Measurements from ENCODE around the gene MAML2.
"Not testable (repeated sequence)": the region's sequence is repeated elsewhere in the genome, so short reads cannot be mapped to it uniquely, and the experiment has no call there.

MAML2 gene

DNA sequence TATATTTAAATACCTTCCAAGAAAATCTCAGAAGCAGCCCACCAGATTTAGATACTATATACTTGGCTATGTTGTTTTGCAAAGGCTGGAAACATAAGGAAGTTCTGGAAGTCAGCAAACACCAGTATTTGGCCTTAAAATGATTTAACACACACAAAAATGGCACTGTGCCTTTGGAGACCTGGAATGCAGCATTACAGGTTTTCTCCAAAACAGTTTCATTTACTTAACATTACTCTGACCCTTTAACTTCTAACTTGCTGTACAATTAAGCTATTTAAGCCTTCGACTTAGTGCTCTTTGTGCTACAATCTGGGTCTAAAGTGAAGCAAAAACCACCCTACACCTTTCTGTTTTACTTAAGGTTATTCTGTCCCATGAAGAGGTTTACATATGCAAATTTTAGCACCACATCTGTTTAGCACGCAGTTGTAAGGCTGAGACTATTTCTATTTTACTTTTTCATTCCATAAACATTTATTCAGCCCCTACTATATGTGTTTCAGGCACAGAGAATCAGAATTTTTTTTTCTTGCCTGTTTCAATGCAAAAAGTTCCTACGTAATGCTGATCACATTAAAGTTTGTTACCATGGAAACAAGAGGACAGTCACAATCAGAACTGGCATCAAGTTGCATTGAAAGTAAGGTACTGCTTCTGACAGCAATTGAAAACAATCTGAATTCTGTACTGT is 70.3 kb downstream of the MAML2 start:
- DNase-seq (ENCODE audit: low read depth in 2 of 3, low spot score in 1 of 3) = no peak

DNA sequence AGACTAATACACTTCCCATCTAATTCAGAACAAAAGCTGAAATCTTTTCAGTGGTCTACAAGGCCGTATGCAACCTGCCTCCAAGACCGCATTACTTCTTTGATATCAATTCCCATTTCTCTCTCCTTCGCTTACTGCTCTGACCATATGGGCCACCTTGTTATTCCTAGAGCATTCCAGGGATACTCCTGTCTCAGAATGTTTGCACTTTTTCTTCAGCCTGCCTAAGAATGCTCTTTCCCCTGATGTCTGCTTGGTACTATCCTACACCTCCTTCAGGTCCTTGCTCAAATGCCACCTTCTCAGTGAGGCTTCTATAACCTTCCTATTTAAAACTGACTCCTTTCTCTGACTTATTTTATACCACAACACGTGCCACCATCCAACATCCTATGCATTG is 71.2 kb downstream of the MAML2 start:
- DNase-seq (ENCODE audit: low read depth in 2 of 3, low spot score in 1 of 3) = no peak

- not testable (repeated sequence) for DNase-seq (ENCODE audit: low read depth in 2 of 3, low spot score in 1 of 3)
Observed at GRCh38 chr11:96271352-96271751, 71.6 kb downstream of the MAML2 start.

GRCh38 chr11:96268527-96268926 is 74.5 kb downstream of the MAML2 start:
- not testable (repeated sequence) for DNase-seq (ENCODE audit: low read depth in 2 of 3, low spot score in 1 of 3)

DNA sequence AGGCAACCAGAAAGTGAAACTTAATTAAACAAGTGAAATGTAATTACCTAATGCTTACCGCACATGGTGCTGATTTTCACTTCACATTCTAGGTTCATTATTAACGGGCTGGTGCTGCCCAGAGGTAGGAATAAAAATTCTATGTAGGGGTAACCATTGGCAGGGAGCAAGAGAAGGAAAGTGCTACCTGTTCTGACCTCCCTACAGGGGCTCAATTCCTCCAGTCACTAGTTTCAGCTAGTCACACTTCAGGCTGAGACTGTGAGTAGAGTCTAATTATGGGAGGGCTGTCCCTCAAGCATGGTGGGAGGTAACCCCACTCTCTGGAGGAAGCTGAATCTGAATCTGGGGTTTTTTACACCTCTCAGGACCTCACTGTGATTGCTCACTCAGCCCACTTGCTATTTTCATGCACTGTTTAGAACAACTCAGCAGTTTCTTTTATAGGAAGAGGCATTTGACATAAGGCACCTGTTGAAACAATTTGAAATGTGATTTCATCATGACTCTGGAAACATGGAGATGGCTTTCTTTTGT is 75.4 kb downstream of the MAML2 start:
- DNase-seq (ENCODE audit: low read depth in 2 of 3, low spot score in 1 of 3) = peak in 2 of 3 donors; percentile 28 to 32

DNA sequence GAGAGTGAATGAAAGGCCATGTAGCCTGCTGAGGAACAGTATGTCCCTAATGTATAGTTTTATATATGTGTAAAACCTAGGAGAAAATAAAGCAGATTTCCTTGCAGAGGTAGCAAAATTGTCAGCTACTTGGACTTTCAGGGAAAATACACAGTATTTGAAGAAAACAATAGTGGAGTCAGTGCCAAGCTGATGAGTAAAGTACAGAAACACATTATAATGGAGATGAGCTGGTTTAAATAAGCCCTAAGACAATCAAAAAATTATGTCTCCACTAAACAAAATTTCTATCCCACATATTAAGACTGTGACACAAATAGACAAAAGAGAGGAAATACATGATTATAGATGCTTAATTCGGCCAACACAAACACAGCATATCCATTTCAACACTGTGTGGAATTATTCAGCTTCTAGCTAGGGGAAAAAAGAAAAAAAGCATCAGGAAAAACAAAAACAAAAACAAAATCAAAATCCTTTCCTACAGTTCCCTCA is 75.9 kb downstream of the MAML2 start:
- no peak for DNase-seq (ENCODE audit: low read depth in 2 of 3, low spot score in 1 of 3)

- no peak for DNase-seq (ENCODE audit: low read depth in 2 of 3, low spot score in 1 of 3)
Observed at GRCh38 chr11:96265972-96266371, 77.0 kb downstream of the MAML2 start.

- DNase-seq (ENCODE audit: low read depth in 2 of 3, low spot score in 1 of 3) = no peak
Observed at GRCh38 chr11:96265220-96265737, 77.7 kb downstream of the MAML2 start.

DNA sequence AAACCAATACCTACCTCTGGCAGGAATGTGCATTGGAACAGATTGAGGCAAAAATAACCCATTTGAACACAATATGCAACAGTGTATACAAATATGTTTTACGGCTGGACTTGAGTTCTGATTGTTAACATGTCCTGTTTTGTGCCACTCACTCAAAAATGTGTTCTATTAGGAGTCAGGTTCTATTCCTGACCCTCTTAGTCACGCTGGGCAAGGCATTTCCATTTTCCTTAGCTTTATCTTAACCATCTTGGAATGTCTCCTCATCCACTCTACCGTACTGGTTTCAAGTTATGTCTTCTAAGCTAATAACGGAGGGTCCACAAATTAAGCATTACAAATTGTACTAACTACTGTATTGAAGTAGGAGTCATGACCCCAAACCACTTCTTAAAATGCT is 78.6 kb downstream of the MAML2 start:
- DNase-seq (ENCODE audit: low read depth in 2 of 3, low spot score in 1 of 3) = no peak

GRCh38 chr11:96263238-96263763 is 79.7 kb downstream of the MAML2 start:
- no peak for DNase-seq (ENCODE audit: low read depth in 2 of 3, low spot score in 1 of 3)

- no peak for DNase-seq (ENCODE audit: low read depth in 2 of 3, low spot score in 1 of 3)
Observed at GRCh38 chr11:96260532-96260931, 82.5 kb downstream of the MAML2 start.

DNA sequence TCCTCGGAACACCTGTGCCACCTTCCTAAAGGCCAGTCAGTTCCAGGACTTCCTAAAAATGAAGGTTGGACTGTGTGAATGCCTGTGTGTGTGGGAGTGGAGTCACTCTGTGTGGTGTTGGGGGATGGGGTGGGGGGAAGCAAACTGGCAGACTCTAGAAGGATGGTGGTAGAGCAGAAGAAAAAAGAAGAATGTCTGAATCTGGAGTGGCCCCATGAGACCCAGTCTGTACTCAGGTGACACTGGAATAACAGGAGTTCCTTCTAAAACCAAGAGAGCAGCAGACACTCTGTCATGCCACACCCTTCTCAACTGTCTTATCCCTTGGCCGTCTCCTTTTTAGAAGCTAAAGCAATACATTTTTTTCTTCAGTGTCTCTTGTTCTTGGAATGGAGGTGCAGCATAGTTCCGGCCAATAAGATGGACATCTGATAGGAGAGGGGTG is 82.9 kb downstream of the MAML2 start:
- no peak for DNase-seq (ENCODE audit: low read depth in 2 of 3, low spot score in 1 of 3)

GRCh38 chr11:96259134-96259830 is 83.7 kb downstream of the MAML2 start:
- DNase-seq (ENCODE audit: low read depth in 2 of 3, low spot score in 1 of 3) = no peak

GRCh38 chr11:96257972-96258934 is 84.7 kb downstream of the MAML2 start:
- DNase-seq (ENCODE audit: low read depth in 2 of 3, low spot score in 1 of 3) = no peak

DNA sequence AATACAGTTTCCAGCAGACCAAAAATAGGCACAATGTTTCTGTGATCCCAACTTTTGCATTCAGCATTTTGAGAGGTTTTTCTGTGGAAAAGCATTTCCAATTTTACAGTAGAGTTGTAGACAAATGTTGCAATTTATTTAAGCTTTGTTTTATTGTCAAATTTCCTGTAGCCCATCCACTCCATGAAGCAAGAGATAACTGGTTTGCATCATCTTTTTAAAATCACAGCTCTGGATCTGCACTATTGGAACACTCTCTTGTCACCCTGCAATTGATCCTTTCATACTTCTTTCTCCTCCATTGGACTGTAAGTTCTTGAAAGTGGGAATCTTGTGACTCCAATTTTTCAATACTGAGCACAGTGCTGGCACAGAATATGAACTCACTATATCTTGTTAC is 86.0 kb downstream of the MAML2 start:
- no peak for DNase-seq (ENCODE audit: low read depth in 2 of 3, low spot score in 1 of 3)

- DNase-seq (ENCODE audit: low read depth in 2 of 3, low spot score in 1 of 3) = no peak
Observed at GRCh38 chr11:96256215-96257011, 86.6 kb downstream of the MAML2 start.

GRCh38 chr11:96254854-96255253 is 88.1 kb downstream of the MAML2 start:
- no peak for DNase-seq (ENCODE audit: low read depth in 2 of 3, low spot score in 1 of 3)

DNA sequence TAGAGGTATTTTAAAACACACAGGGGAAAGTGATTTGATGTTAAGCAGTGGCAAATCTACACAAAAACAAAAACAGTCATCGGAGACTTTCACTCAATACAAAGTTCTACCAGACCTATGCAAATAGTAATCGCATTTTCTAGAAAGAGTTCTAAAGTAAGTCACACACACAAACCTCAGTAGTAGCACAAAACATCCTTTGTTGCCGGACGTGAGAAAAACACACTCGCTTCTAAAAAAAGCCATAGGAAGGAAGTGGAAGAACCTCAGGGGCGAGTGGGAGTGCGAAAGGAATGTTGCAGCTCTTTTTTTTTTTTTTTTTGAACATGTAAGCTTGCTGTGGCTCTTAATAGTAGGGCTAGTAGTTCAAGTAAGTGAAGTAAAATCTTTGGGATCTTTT is 88.9 kb downstream of the MAML2 start:
- DNase-seq (ENCODE audit: low read depth in 2 of 3, low spot score in 1 of 3) = no peak

- DNase-seq (ENCODE audit: low read depth in 2 of 3, low spot score in 1 of 3) = no peak
Observed at GRCh38 chr11:96246718-96247552, 96.1 kb downstream of the MAML2 start.
